Stimulated activated CD8-positive, alpha-beta memory T cell treated with anti-CD3 and anti-CD28 coated beads, Interleukin-4, amount 100 ng/mL, for 1 hour (primary cell): ENCODE data around the gene MAGEB5.
"Not testable (repeated sequence)": the region's sequence is repeated elsewhere in the genome, so short reads cannot be mapped to it uniquely, and the experiment has no call there.

Source experiments
- DNase-seq, 2 donors: peaks; one replicate each; pipeline ENCODE4 v3.0.0-alpha.2; 2020; ENCODE audit warnings: low read depth in 2 of 2, low spot score in 1 of 2

The MAGEB5 gene, protein sequence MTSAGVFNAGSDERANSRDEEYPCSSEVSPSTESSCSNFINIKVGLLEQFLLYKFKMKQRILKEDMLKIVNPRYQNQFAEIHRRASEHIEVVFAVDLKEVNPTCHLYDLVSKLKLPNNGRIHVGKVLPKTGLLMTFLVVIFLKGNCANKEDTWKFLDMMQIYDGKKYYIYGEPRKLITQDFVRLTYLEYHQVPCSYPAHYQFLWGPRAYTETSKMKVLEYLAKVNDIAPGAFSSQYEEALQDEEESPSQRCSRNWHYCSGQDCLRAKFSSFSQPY

DNA sequence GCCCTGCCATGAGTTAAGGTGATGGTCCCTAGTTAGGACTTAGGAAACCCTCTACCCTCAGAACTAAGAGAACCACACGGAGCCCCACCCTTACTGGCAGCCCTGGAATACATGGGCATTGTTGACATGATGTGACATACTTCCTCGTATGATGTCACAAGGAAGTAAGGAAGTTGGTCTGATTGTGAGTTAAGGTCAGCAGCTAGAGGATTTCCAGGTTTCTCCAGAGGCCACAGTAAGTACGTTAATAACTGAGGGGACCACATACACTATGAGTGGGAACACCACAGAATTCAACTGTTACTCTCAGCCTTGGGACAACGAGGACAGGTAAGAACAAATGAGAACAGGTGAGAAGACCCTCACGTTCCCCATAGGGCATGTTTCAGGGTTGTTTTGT, at the start of gene MAGEB5:
TSS of gene MAGEB5 (plus strand) at position 301 of the 400 bp plus-strand sequence. CDS start 1,133 bp downstream, outside the sequence.
- no peak for DNase-seq

DNA sequence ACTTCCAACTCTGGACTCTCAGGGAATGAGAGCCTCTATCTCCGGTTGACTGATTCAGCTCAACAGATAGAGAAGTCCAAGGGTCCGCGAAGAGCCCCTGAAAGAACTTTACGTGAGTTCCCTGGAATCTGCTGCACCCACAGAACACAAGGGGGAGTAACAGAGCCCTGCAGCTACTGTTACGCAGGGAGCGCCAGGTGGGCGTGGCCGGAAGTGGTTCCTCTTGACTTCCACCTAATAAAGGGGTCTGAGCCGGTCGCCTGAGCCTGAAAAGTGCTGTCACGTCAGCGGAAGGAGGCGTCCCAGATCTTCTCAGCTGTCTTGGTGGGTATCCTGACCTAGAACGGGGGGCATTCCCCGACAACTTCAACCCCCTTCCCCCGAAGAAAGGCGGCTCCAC, 23.8 kb upstream of the MAGEB5 start, which contains the start of gene MAGEB6:
TSS of gene MAGEB6 (plus strand) at position 237 of the 400 bp plus-strand sequence. CDS start 1,407 bp downstream, outside the sequence.
- DNase-seq = no peak

DNA sequence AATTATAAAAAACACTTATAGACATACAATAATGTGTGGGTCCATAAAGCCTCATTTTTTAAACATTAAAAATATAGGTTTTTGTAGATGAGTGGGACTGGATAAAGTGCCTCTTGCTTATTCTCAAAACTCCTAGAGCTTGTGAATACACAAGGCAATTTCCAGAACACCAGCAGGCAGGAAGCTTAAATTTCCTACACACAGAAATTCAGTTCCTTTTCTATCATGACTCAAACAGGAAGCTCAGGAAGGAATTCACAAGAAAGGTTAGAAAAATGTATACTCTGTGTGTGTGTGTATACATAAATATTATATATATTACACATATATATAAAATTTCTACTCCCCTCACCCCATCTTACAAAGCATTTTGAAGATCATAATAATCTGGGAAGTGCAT, 12.4 kb upstream of the MAGEB5 start:
- DNase-seq = no peak

DNA sequence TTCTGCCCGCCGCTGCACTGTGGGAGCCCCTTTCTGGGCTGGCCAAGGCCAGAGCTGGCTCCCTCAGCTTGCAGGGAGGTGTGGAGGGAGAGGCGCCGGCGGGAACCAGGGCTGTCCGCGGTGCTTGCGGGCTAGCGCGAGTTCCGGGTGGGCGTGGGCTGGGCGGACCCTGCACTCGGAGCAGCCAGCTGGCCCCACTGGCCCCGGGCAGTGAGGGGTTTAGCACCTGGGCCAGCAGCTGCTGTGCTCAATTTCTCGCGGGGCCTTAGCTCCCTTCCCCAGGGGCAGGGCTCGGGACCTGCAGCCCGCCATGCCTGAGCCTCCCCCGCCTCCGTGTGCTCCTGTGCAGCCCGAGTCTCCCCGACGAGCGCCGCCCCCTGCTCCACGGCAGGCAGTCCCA, 11.3 kb upstream of the MAGEB5 start:
- DNase-seq = not testable (repeated sequence)

DNA sequence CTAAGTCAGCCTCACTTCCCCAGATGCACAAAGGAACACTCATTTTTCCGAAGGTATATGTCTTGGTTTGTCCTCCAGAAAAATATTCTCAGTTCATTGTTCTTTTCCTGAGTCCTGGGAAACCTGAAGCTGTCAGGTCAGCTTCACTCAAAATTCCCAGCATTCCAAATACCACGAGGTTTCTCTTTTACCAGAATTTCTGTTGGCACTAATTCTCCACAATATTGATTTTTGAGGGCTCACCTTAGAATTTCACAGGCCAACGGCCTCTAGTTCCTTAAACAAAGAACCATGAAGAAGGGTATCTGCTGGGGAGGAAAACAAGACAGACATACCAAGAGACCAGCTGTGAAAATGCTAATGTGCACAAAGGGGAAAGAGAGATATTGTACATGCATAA, 8.0 kb upstream of the MAGEB5 start:
- no peak for DNase-seq

DNA sequence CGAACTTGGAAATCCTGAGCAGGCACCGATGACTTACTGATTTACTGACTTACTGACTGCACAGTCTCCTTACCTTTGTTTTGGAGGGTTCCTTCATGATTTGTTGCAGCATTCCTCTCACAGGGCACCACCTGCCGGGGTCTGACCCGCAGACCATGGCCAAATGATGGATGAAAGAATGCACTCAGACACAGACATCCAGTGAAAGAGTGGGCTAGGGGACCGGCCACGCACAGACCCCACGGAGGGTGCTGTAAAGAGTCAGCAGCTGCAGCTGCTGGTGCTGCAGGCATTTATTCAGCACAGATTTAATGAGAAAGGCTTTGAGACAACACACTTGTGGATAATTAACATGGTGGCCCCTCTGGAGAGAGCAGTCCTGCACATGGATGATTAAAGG, 3.4 kb downstream of the MAGEB5 start:
- DNase-seq = no peak

DNA sequence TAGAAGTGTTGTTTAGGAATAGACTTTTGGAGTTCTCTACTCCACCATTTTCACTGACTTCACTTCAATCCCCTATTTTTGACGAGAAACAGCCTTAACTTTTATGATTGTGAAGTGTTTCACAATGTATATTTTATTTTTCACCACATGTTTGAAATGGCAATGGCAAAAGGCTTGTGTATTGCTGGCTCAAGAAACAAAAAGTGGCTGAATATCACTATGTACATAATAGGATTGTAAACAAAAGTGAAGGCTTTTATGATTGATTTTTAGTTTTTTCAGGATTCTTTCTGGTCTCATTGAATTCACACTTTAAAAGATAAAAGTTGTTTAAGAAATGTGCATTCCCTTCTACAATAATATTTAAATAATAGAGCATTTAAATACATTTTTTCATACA, 18.2 kb downstream of the MAGEB5 start:
- DNase-seq = no peak

DNA sequence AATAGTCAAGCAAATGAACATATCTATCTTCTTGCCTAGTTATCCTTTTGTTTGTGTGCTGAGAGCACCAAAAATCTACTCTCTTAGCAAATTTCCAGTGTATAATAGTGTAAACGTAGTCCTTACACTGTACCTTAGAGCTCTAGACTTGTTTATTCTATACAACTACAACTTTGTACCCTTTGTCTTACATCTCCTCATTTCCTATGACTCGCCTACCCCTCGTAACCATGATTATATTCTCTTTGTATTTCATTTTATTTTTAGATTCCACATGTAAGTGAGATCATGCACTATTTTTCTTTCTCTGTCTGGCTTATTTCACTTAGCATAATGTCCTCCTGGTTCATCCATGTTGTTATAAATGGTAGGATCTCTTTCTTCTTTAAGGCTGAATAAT, 37.6 kb downstream of the MAGEB5 start:
- no peak for DNase-seq

DNA sequence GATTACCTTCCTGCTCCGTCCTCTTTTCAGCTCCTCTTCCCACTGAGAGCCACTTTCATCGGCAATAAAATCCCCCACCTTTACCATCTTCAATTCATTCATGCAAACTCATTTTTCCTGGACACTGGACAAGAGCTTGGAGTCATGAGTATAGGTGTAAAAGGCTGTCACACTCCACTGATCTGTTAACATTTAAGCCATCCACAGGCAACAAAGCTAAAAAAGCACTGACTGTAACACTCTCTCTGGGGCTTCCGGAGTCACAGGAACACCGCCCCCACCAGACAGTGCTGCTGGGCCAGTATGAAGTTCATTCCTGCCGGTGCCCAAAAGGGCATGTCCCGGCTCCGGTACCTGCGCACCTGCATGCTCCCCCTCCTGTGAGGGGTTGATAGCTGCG, 38.5 kb downstream of the MAGEB5 start:
- DNase-seq = no peak

DNA sequence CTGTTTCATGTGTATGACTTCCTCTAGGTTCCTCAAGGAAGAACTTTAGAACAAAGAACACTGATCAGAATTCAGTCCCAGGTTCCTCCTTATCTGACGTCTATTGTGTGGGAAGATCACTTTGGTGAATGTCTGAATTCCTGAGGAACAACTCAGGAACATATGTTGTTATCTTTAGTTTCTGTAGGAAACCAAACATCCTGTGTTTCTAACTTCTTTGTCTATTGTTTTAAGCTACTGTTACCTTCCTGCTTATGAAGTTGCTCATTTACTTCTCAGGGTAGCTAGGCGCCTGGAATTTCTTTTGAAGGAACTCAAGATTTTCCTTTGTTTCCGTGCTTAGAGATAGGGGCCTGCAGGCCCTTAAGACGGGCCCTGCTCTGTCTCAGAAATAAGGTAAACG, 46.2 kb downstream of the MAGEB5 start:
- no peak for DNase-seq
